Fibroblast of lung (primary cell): ENCODE results near the gene KRTAP5-1.

Experiments used
- CTCF ChIP-seq, 2 donors: IDR thresholded peaks in 1 of 2; conservative IDR thresholded peaks in 1 of 2; 1 replicate in 1 of 2; 2 replicates in 1 of 2; pipeline ENCODE4 v1.5.1; 2011 to 2012; ENCODE audit warnings: low read length in 2 of 2, control low read depth in 1 of 2, inconsistent platforms in 1 of 2, low read depth in 1 of 2, mild to moderate bottlenecking in 1 of 2
- EZH2 ChIP-seq: IDR thresholded peaks from 2 replicates; pipeline ENCODE4 v1.5.1; 2012; ENCODE audit warnings: low read length, control low read depth, mild to moderate bottlenecking; ENCODE audit errors: missing control alignments

- TF ChIP-seq CTCF (conservative IDR thresholded peaks at IDR 0.05 in 1 of 2, IDR thresholded peaks at IDR 0.05 in 1 of 2; ENCODE audit: low read depth in 1 of 2, low read length in 2 of 2) (no peak), EZH2 (no peak)
Observed at GRCh38 chr11:1603629-1604028, 18.5 kb upstream of the KRTAP5-1 start.
